Right cardiac atrium (tissue), 5 donors: ENCODE measurements around the gene VWC2L. TPM values are rescaled to one million over a fixed set of nuclear protein-coding genes. Genes with fewer than 3 reads are reported as not detected.

ENCODE experiments used
- ATAC-seq, 2 donors: fragments of 200-7000 bp; cut with Tn5 transposase; one replicate each; pipeline versions ENCODE4 v1.8.0 to v1.9.1; 2020; ENCODE audit warnings: moderate library complexity in 2 of 2, mild to moderate bottlenecking in 1 of 2
- DNase-seq, 3 donors: peaks; one replicate each; pipeline ENCODE4 v3.0.0-alpha.2; 2020
- H3K27ac ChIP-seq: one replicate; pipeline ENCODE4 v1.5.1; 2013; ENCODE audit warnings: mild to moderate bottlenecking, low read length, control low read depth, moderate library complexity
- H3K27me3 ChIP-seq: one replicate; pipeline ENCODE4 v1.6.1; 2013; ENCODE audit not compliant: control insufficient read depth, insufficient read depth
- H3K4me1 ChIP-seq: one replicate; pipeline ENCODE4 v1.6.1; 2013; ENCODE audit warnings: low read length; ENCODE audit not compliant: control insufficient read depth, insufficient read depth
- H3K4me3 ChIP-seq: one replicate; pipeline ENCODE4 v1.5.1; 2013; ENCODE audit warnings: low read length, control low read depth
- H3K9me3 ChIP-seq: one replicate; pipeline ENCODE4 v1.6.1; 2013; ENCODE audit warnings: low read length; ENCODE audit not compliant: control insufficient read depth
- WGBS: extraction: QIAGEN DNeasy Blood & Tissue Kit; methylation state at CpG from one replicate; pipeline ENCODE4 v1.1.7; 2013; 5-methylcytosine and 5-hydroxymethylcytosine counted together
- intact Hi-C, 4 donors: fragments of 100-400 bp; cut with DNase I; formaldehyde crosslinking; loops; one replicate each; pipeline versions ENCODE4 v1.11.0 to v1.14.0; 2022 to 2023
- polyA plus RNA-seq: library from polyadenylated mRNA; stranded (reverse); fragments of 200-250 nt; gene quantifications from one replicate; pipeline ENCODE4 v1.2.3, GENCODE V29; 2013
- total RNA-seq, 4 donors: library from RNA; stranded (reverse); fragmentation: NEBNext Ultra II Directional; extraction: Animal tissue kit (Norgen Biotek cat#: 25700); gene quantifications; one replicate each; pipeline ENCODE4 v1.2.1, GENCODE V29; 2021
- donor health status: healthy with polysubstance abuse.
- donor health status: DM: no; HTN: yes; CAD: no.
- donor health status: DM: no; HTN: no; CAD: no.
- donor health status: DM: no; HTN: yes; CAD: no; lungs with severe emphysema.
- donor health status: DM: yes; HTN: yes; CAD: no.

The VWC2L gene
- total and polyA plus RNA-seq, 5 donors: not detected

GRCh38 chr2:214566457-214566856 is 155.6 kb downstream of the VWC2L start:
- Histone ChIP-seq H3K27me3 (no peaks in the 10 kb centered on the region), H3K4me1 (no peaks in the 10 kb centered on the region), H3K4me3 (no peak overlapping the region), H3K9me3 (no peaks in the 10 kb centered on the region), H3K27ac (no peak overlapping the region)
- intact Hi-C loops: no loop called here
- WGBS: 80% methylated on average over 1 of the region's 1 CpG
- ATAC-seq (no peak), DNase-seq (no peak)

DNA sequence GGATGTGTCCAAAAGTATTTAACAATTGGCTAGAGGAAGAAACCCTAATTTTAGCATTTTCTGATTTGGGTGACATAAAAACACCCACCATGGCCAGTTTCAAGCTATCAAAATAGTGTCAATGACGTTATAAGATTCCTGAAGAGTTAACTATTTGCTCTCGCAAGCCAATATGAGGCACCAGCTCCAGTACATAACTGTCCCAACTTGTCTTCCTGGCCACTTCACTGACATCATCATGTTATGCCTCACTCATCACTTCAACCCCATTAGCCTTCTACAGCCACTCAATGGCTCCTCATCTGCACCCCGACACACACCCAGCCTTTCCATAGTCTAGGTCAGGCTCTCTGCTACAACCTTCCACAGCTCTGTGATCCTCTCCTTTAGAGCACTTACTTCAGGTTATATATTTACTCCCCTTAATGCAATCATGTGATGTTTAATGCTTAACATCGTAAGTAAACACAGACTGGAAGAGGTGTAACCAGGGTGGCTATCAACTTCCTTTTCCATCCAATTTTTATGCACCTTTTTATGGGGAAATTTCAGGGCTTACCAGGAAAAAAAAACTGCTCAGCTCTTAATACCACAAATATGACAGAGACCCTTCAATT is 158.7 kb downstream of the VWC2L start:
- WGBS: 57% methylated on average over 4 of the region's 4 CpGs
- Histone ChIP-seq H3K4me3 (no peak overlapping the region), H3K9me3 (no peaks in the 10 kb centered on the region), H3K4me1 (no peaks in the 10 kb centered on the region), H3K27ac (no peak overlapping the region), H3K27me3 (no peaks in the 10 kb centered on the region)
- intact Hi-C loops: no loop called here
- ATAC-seq (no peak), DNase-seq (no peak)

- H3K27me3 ChIP-seq: no peaks in the 10 kb centered on the region
- H3K9me3 ChIP-seq: no peaks in the 10 kb centered on the region
- no peak overlapping the region for H3K4me3 ChIP-seq
- no peak for DNase-seq
- no peak overlapping the region for H3K27ac ChIP-seq
- 89% methylated on average over 3 of the region's 3 CpGs for WGBS
- no peak for ATAC-seq
- intact Hi-C loops: no loop called here
- H3K4me1 ChIP-seq: no peaks in the 10 kb centered on the region
Observed at GRCh38 chr2:214574084-214574781, 163.4 kb downstream of the VWC2L start.

DNA sequence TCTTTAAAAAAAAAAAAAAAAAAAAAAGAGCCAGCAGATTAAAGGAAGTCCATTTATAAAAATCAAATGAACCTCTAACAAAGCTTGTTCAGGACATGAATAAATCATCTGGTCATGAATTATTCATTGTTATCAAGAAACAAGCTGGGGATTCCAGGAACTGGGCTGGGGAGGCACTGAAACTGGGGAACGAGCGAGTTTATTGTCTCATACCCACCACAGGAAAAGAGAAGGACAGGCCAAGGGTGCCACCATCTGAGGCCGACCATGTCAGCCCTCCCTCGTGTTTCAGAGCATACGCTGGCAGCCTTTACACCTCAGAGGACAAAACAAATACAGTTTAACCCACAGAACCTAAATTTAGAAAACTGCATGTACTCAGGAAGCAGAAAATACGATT is 164.2 kb downstream of the VWC2L start:
- Histone ChIP-seq H3K27me3 (no peaks in the 10 kb centered on the region), H3K27ac (no peak overlapping the region), H3K4me1 (no peaks in the 10 kb centered on the region), H3K9me3 (no peaks in the 10 kb centered on the region), H3K4me3 (no peak overlapping the region)
- ATAC-seq: no peak
- intact Hi-C loops: no loop called here
- DNase-seq: no peak
- 53% methylated on average over 6 of the region's 6 CpGs for WGBS

DNA sequence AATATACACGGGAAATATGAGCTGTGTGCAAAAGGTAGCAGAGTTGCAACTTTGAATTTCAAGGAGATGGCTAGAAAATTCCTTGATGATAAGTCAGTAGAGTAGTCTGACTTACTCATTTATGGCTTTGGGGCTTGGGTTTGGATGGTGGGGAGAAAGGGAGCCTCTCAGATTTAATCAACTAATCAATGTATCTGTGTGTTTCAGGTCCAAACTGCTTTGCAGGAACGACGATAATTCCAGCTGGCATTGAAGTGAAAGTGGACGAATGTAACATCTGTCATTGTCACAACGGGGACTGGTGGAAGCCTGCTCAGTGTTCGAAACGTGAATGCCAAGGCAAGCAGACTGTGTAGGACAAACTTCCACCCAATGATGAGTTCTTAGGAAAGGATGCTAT is 164.6 kb downstream of the VWC2L start:
- ATAC-seq (no peak), DNase-seq (no peak)
- Histone ChIP-seq H3K27ac (no peak overlapping the region), H3K4me1 (no peaks in the 10 kb centered on the region), H3K4me3 (no peak overlapping the region), H3K27me3 (no peaks in the 10 kb centered on the region), H3K9me3 (no peaks in the 10 kb centered on the region)
- WGBS: 59% methylated on average over 7 of the region's 7 CpGs
- intact Hi-C loops: no loop called here

DNA sequence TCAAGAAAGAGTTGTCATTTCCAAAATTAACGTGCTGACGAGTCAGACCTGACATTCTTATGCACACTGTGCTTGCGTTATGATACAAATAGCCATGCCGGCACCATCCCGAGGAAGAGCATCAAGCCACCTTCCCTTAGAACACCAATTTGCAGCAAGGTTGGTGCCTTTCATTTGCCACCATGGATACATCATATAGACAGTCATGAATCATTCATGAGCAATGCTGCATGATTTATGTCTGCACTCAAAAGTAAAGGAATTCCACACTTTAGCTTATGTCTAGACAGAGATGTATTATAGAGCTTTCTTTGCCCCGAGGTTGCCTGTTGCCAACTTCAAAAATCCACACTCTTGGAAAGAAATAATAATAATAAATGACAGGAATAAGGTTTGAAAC is 166.9 kb downstream of the VWC2L start:
- DNase-seq (no peak), ATAC-seq (no peak)
- no peak overlapping the region for H3K4me3 ChIP-seq
- intact Hi-C loops: no loop called here
- no peaks in the 10 kb centered on the region for H3K27me3 ChIP-seq
- no peak overlapping the region for H3K27ac ChIP-seq
- H3K4me1 ChIP-seq: no peaks in the 10 kb centered on the region
- H3K9me3 ChIP-seq: no peaks in the 10 kb centered on the region
- 62% methylated on average over 6 of the region's 6 CpGs for WGBS

GRCh38 chr2:214578442-214578841 is 167.6 kb downstream of the VWC2L start:
- Histone ChIP-seq H3K27ac (no peak overlapping the region), H3K27me3 (no peaks in the 10 kb centered on the region), H3K4me3 (no peak overlapping the region), H3K4me1 (no peaks in the 10 kb centered on the region), H3K9me3 (no peaks in the 10 kb centered on the region)
- WGBS: 74% methylated on average over 4 of the region's 4 CpGs
- DNase-seq: no peak
- no peak for ATAC-seq
- intact Hi-C loops: no loop called here

DNA sequence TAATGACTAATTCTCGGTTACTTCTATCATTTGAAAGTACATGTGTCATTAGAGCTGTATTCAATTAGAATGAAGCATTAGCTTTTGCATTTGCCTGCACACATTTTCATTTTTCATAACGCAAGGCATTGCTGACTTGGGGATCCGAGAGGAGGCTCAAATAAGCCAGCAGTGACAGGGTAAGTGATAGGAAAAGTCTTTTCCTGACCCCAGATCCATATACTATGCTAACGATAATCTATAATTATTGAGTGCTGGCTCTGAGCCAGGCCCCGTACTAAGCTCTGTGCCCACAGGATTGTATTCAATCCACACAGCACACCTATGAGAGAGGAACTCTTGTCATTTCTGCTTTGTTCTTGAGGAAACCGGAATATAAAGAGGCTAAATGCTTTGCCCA is 168.2 kb downstream of the VWC2L start:
- Histone ChIP-seq H3K4me1 (no peaks in the 10 kb centered on the region), H3K4me3 (no peak overlapping the region), H3K9me3 (no peaks in the 10 kb centered on the region), H3K27ac (no peak overlapping the region), H3K27me3 (no peaks in the 10 kb centered on the region)
- ATAC-seq (no peak), DNase-seq (no peak)
- intact Hi-C loops: no loop called here
- WGBS: 75% methylated on average over 6 of the region's 6 CpGs

DNA sequence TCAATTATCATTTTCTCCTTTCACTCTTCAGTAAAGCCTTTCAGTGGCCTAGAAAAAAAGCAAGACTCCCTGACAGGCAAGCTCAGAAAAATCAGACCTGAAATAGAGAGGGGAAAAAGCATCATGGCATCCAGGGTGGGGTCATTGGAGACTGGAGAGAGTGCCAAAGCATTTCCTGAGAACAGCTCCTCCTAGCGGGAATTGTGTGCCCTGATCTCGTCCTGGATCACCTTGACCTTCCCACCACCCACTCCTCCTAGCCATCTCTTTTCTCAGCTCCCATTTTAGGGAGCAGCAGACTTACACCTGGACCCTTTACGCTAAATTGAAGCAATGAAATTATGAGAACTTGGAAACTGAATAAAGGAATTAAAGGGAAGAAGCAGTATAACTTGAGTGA is 176.6 kb downstream of the VWC2L start:
- H3K4me1 ChIP-seq: no peaks in the 10 kb centered on the region
- no peaks in the 10 kb centered on the region for H3K9me3 ChIP-seq
- no peaks in the 10 kb centered on the region for H3K27me3 ChIP-seq
- no peak overlapping the region for H3K27ac ChIP-seq
- H3K4me3 ChIP-seq: no peak overlapping the region
- intact Hi-C loops: no loop called here
- ATAC-seq (no peak), DNase-seq (no peak)
- WGBS: 49% methylated on average over 3 of the region's 3 CpGs

GRCh38 chr2:214591366-214591765 is 180.5 kb downstream of the VWC2L start:
- Histone ChIP-seq H3K9me3 (no peaks in the 10 kb centered on the region), H3K27ac (no peak overlapping the region), H3K4me3 (no peak overlapping the region), H3K4me1 (no peaks in the 10 kb centered on the region), H3K27me3 (no peaks in the 10 kb centered on the region)
- no peak for ATAC-seq
- DNase-seq: no peak
- WGBS: 78% methylated on average over 1 of the region's 1 CpG
- intact Hi-C loops: no loop called here

DNA sequence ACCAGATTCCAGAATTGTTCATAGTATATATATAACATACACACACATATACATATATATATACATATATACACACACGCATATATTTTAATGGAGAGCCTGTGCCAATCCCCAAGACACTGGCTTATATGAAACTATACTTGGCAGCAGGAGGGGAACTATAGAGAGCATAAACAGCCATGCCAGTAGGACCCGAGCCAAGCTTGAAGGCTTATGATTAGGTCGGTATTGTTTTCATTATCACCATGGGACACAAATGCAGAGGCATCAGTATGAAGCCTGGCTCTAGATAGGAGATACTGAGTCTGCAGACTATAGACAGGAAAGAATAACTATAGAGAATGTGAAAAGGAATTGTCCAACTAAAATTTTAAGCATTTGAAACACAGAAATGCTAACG is 181.2 kb downstream of the VWC2L start:
- Histone ChIP-seq H3K27ac (no peak overlapping the region), H3K9me3 (no peaks in the 10 kb centered on the region), H3K4me1 (no peaks in the 10 kb centered on the region), H3K4me3 (no peak overlapping the region), H3K27me3 (no peaks in the 10 kb centered on the region)
- ATAC-seq (no peak), DNase-seq (no peak)
- WGBS: 41% methylated on average over 4 of the region's 4 CpGs
- intact Hi-C loops: no loop called here

DNA sequence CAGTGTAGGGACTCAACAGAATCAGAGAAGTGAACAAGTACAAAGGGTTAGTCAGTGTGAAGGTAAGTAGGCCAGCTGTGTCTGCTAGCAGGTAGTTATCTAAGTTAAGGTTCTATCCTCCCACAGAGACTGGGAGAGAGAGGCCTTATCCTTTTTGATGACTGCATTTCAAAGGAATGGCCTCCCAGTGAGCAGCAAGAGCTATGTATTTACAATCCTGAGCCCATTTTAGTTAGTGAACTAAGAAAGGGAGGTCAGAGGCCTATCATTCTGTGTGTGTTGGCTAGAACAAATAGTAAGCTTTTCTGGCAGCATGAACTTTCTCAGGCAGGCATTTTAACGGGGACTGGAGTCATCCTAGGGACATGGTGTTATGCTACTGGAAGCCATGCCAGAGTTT is 182.9 kb downstream of the VWC2L start:
- DNase-seq (no peak), ATAC-seq (no peak)
- intact Hi-C loops: no loop called here
- 7% methylated on average over 1 of the region's 1 CpG for WGBS
- Histone ChIP-seq H3K4me3 (no peak overlapping the region), H3K27me3 (no peaks in the 10 kb centered on the region), H3K4me1 (no peaks in the 10 kb centered on the region), H3K9me3 (no peaks in the 10 kb centered on the region), H3K27ac (no peak overlapping the region)
